AG04450 (cell line): ENCODE measurements around the gene MYBPC1. TPM values are rescaled to one million over a fixed set of nuclear protein-coding genes. Genes with fewer than 3 reads are reported as not detected.
"Not testable (repeated sequence)": the region's sequence is repeated elsewhere in the genome, so short reads cannot be mapped to it uniquely, and the experiment has no call there.

ENCODE experiments used
- CTCF ChIA-PET: fragments of 300-600, 350-600 bp; formaldehyde crosslinking; extraction: SDS; loops from one replicate; lab custom pipeline; 2022; ENCODE audit warnings: antibody characterized with exemption, inconsistent platforms; lab: Charles Lee
- POLR2A ChIA-PET: fragments of 350-600 bp; formaldehyde crosslinking; extraction: SDS; loops from one replicate; lab custom pipeline; 2021; ENCODE audit warnings: antibody characterized with exemption, inconsistent platforms; lab: Yijun Ruan, JAX
- DNase-seq: peaks from one replicate; pipeline ENCODE4 v3.0.0-alpha.2; 2011; ENCODE audit warnings: low read depth, low spot score
- H3K27ac ChIP-seq: one replicate; pipeline ENCODE4 v1.5.1; 2012; ENCODE audit warnings: low read depth, low read length, control low read depth
- H3K27me3 ChIP-seq: one replicate; pipeline ENCODE4 v1.6.0; 2012; ENCODE audit warnings: low read length; ENCODE audit not compliant: control insufficient read depth, insufficient read depth
- H3K4me3 ChIP-seq: 2 replicates; pipeline ENCODE4 v1.5.1; 2011; ENCODE audit warnings: mild to moderate bottlenecking, low read depth, low read length, control low read depth
- H3K9me3 ChIP-seq: 2 replicates; pipeline ENCODE4 v1.5.1; 2012; ENCODE audit warnings: low read length; ENCODE audit not compliant: control insufficient read depth, insufficient read depth
- CTCF ChIP-seq: IDR thresholded peaks from 2 replicates; pipeline ENCODE4 v1.5.1; 2011; ENCODE audit warnings: low read depth, low read length, control low read depth, inconsistent platforms
- polyA plus RNA-seq: library from polyadenylated mRNA; depleted of rRNA; stranded (reverse); fragments of >200 nt; gene quantifications from 2 replicates; pipeline ENCODE4 v1.2.3, GENCODE V29; 2011

The MYBPC1 gene
- polyA plus RNA-seq, 1 experiment: not detected

- ChIA-PET CTCF (no interaction called here), POLR2A (no interaction called here)
- DNase-seq: no peak
- no peaks in the 10 kb centered on the region for H3K9me3 ChIP-seq
- no peak for TF ChIP-seq CTCF
- no peak overlapping the region for H3K27ac ChIP-seq
- H3K27me3 ChIP-seq: no peaks in the 10 kb centered on the region
- no peak overlapping the region for H3K4me3 ChIP-seq
These were observed 55.8 kb downstream of the MYBPC1 start for GRCh38 chr12:101650346-101651117.

- ChIA-PET POLR2A (no interaction called here), CTCF (no interaction called here)
- no peak for TF ChIP-seq CTCF
- Histone ChIP-seq H3K9me3 (no peaks in the 10 kb centered on the region), H3K4me3 (no peak overlapping the region), H3K27ac (no peak overlapping the region), H3K27me3 (no peaks in the 10 kb centered on the region)
- no peak for DNase-seq
These were observed 58.3 kb downstream of the MYBPC1 start for GRCh38 chr12:101653030-101653429.

GRCh38 chr12:101653503-101653902 is 58.7 kb downstream of the MYBPC1 start:
- ChIA-PET CTCF (no interaction called here), POLR2A (no interaction called here)
- H3K4me3 ChIP-seq: no peak overlapping the region
- H3K9me3 ChIP-seq: no peaks in the 10 kb centered on the region
- no peak for DNase-seq
- H3K27me3 ChIP-seq: no peaks in the 10 kb centered on the region
- H3K27ac ChIP-seq: no peak overlapping the region
- no peak for TF ChIP-seq CTCF

- Histone ChIP-seq H3K4me3 (no peak overlapping the region), H3K27ac (no peak overlapping the region), H3K9me3 (no peaks in the 10 kb centered on the region), H3K27me3 (no peaks in the 10 kb centered on the region)
- ChIA-PET CTCF (interaction anchor here (1.3 kb wide), 1 partner anchor 177 kb away, joined by 3 read pairs; no protein-coding TSS in a partner anchor), POLR2A (no interaction called here)
- no peak for TF ChIP-seq CTCF
- no peak for DNase-seq
These were observed 59.7 kb downstream of the MYBPC1 start for GRCh38 chr12:101654442-101654841.

GRCh38 chr12:101655393-101655792 is 60.6 kb downstream of the MYBPC1 start:
- CTCF ChIA-PET: interaction anchor here (1.3 kb wide), 1 partner anchor 176 kb away, joined by 3 read pairs; no protein-coding TSS in a partner anchor
- POLR2A ChIA-PET: no interaction called here

GRCh38 chr12:101660662-101661061 is 65.9 kb downstream of the MYBPC1 start:
- CTCF ChIA-PET: not testable (repeated sequence)

More at GRCh38 chr12:101655393-101655792, 60.6 kb downstream of the MYBPC1 start:
- H3K27ac ChIP-seq: no peak overlapping the region
- no peaks in the 10 kb centered on the region for H3K27me3 ChIP-seq
- no peaks in the 10 kb centered on the region for H3K9me3 ChIP-seq
- no peak overlapping the region for H3K4me3 ChIP-seq
- DNase-seq: no peak
- TF ChIP-seq CTCF: no peak

More at GRCh38 chr12:101660662-101661061, 65.9 kb downstream of the MYBPC1 start:
- H3K27me3 ChIP-seq, H3K9me3 ChIP-seq, POLR2A ChIA-PET, H3K27ac ChIP-seq, DNase-seq, H3K4me3 ChIP-seq: not testable (repeated sequence)
